ENCODE data around the gene WWOX. TPM values are rescaled to one million over a fixed set of nuclear protein-coding genes. Genes with fewer than 3 reads are reported as not detected.

The WWOX gene
- total and polyA plus RNA-seq, 2 of the 8 experiments (the other 6 are each of a cell fraction or from before 2014, with no cell fraction given), result 5.4 to 16.7 TPM

DNA sequence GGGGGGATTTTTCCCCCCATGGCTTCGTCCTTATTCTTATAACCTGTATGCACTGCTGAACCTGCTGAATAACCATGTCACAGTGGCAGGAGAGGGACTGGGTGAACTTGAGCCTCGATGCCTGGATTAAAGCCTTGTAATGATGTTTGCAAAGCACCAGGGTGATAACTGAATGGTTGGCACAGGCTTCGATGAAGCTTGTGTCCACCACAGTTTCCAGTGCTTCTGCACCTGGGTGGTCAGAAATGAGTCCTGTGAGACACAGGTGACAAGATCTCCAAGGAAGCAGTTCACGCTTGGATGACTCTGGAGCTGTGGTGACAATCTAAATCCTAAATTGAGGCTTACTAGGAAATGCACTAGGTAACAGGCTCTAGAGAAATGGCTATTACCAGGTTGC is 771.8 kb downstream of the WWOX start:
- WGBS, 2 experiments (ENCODE audit: extremely low coverage in 1 of 2, insufficient coverage in 1 of 2, insufficient read length in 1 of 2, insufficient replicate concordance in 2 of 2, low coverage in 1 of 2, low lambda C conversion rate in 2 of 2, missing lambda C conversion rate in 1 of 2), result 95% methylated on average over 4 of the region's 4 CpGs; no CpG with 5 or more reads in 1 of the 2 experiments
- H3K27me3 ChIP-seq (replicated peaks in 1 of 4; ENCODE audit: control insufficient read depth in 3 of 4, extremely low read depth in 1 of 4, insufficient read depth in 3 of 4, low read length in 3 of 4), result no peaks in the 10 kb centered on the region
- 0 out of 2 replicates have a peak overlapping the region, but pooled peaks have one; percentile 17 for H4K8ac ChIP-seq (ENCODE audit: extremely low read depth, insufficient read depth, low read length)
- no peak overlapping the region for H2AFZ ChIP-seq (ENCODE audit: low read length)
- H3K18ac ChIP-seq (ENCODE audit: extremely low read depth, low read length), result no peak overlapping the region
- no peaks in the 10 kb centered on the region for H3K23me2 ChIP-seq (ENCODE audit: low read depth, low read length)
- H4K5ac ChIP-seq (ENCODE audit: insufficient read length, low read depth, low read length), result no peak overlapping the region
- TF ChIP-seq CREB1 (IDR thresholded peaks at IDR 0.05), result no peak
- TF ChIP-seq SP1 (IDR thresholded peaks at IDR 0.05; ENCODE audit: low read depth, low read length), result no peak
- TF ChIP-seq ASH2L (IDR thresholded peaks at IDR 0.05; ENCODE audit: low read length), result no peak
- no peak for TF ChIP-seq RXRA (IDR thresholded peaks at IDR 0.05; ENCODE audit: insufficient read depth, low read depth, low read length)
- TF ChIP-seq SIX5 (IDR thresholded peaks at IDR 0.05; ENCODE audit: low read depth, low read length), result no peak
- H3K4me1 ChIP-seq (replicated peaks in 1 of 4; ENCODE audit: control insufficient read depth in 3 of 4, insufficient read depth in 4 of 4, low read length in 3 of 4), result no peaks in the 10 kb centered on the region; a peak in 1 of 7 replicates
- no peak overlapping the region for H2BK120ac ChIP-seq (replicated peaks; ENCODE audit: low read depth, low read length)
- ChIA-PET POLR2A (ENCODE audit: partially characterized antibody) (no interaction called here), CTCF (ENCODE audit: partially characterized antibody) (interaction anchor here (0.7 to 1.0 kb wide), 2 partner anchors 71 to 166 kb away, joined by 3 to 4 read pairs; no protein-coding TSS in a partner anchor)
- H3K4me2 ChIP-seq (ENCODE audit: insufficient read depth in 1 of 2, low read depth in 2 of 2, low read length in 2 of 2), result no peak overlapping the region
- no peak overlapping the region for H2AK5ac ChIP-seq (ENCODE audit: low read depth, low read length)
- H4K20me1 ChIP-seq (replicated peaks in 1 of 2; ENCODE audit: control insufficient read depth in 1 of 2, insufficient read depth in 2 of 2, low read length in 2 of 2), result no peaks in the 10 kb centered on the region
- H2BK12ac ChIP-seq (ENCODE audit: low read depth, low read length), result no peak overlapping the region
- FAIRE-seq (no peak), DNase-seq (ENCODE audit: low read depth in 1 of 2, low spot score in 2 of 2) (no peak)
- no peak overlapping the region for H2BK20ac ChIP-seq (ENCODE audit: low read length)
- no peak overlapping the region for H3K56ac ChIP-seq (replicated peaks; ENCODE audit: insufficient read length, low read depth, low read length)
- no peak overlapping the region for H2BK5ac ChIP-seq (ENCODE audit: low read depth, low read length)
- no peak overlapping the region for H4K91ac ChIP-seq (replicated peaks; ENCODE audit: insufficient read length, low read length)
- no peaks in the 10 kb centered on the region for H3K36me3 ChIP-seq (ENCODE audit: control insufficient read depth in 2 of 4, insufficient read depth in 4 of 4, low read length in 3 of 4)
- H3K9ac ChIP-seq (replicated peaks in 1 of 4; ENCODE audit: extremely low read depth in 1 of 4, low read depth in 3 of 4, low read length in 3 of 4), result no peak overlapping the region
- no peak overlapping the region for H2BK15ac ChIP-seq (ENCODE audit: low read length)
- no peak overlapping the region for H3K27ac ChIP-seq (ENCODE audit: low read depth, low read length)
- no peaks in the 10 kb centered on the region for H3K9me3 ChIP-seq (ENCODE audit: insufficient read depth in 2 of 2, low read depth in 1 of 2, low read length in 1 of 2)
- H3K4me3 ChIP-seq (ENCODE audit: extremely low read depth in 1 of 4, insufficient read depth in 2 of 4, low read depth in 3 of 4, low read length in 4 of 4), result no peak overlapping the region
- H3K14ac ChIP-seq (ENCODE audit: insufficient read length), result no peak overlapping the region
- no peaks in the 10 kb centered on the region for H3K79me2 ChIP-seq (ENCODE audit: control insufficient read depth in 1 of 2, insufficient read depth in 2 of 2, low read length in 2 of 2)
- H3K23ac ChIP-seq (ENCODE audit: insufficient read length), result no peak overlapping the region
- H3K4ac ChIP-seq (replicated peaks; ENCODE audit: insufficient read length, low read depth, low read length), result no peak overlapping the region
- H3K79me1 ChIP-seq (ENCODE audit: low read depth, low read length), result no peaks in the 10 kb centered on the region

Measured in H1 (cell line).